Erythroblast (primary cell): Measurements from ENCODE around the gene ANKH.

Source experiments
- GATA1 ChIP-seq: IDR thresholded peaks from 2 replicates; pipeline ENCODE4 v1.6.1; 2011; ENCODE audit warnings: low read depth, mild to moderate bottlenecking, control low read depth, low read length, moderate library complexity
- POLR2A ChIP-seq: IDR thresholded peaks from 2 replicates; pipeline ENCODE4 v1.6.1; 2011; ENCODE audit warnings: mild to moderate bottlenecking, low read length

DNA sequence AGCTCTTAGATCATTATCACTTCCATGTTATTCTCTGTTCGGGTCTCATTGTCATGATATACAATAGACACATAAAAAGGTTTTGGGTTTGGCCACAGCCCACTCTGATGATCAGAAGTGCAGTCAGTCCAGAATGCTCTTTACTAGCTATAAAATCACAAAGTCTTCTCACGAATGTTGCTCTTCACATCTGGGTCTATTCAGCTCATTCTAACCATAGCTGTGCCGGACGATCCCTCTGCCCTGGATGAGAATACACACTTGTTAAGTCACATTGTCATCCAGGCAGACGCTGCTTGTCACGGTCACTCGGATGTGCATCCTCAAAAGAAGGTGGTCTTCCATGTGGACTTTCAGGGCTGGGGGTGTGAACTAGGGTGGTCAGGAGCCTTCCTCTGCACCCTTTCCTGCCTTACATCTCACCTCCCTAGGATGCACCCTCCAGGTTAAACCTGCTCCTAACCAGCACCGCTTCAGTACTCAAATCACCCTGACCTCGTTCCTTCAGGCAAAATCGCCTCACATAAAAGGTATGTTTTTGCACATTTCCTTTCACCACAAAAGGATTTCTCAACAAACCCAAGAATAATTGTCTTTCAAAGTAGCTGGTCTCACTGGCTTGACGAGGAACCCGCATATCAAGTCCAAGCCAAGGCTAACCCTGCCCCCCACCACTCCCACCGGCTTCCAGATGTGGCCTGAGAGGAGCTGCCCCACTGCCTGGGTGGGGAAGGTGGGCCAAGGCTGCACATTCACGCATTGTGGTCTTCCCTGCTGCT lies 21.9 kb downstream of the ANKH start:
- TF ChIP-seq POLR2A (no peak), GATA1 (no peak)
